Suprapubic skin (tissue), 4 donors: ENCODE data around the gene MYL5.

Experiments
- EP300 ChIP-seq: sonication (generic); formaldehyde crosslinking; IDR thresholded peaks from one replicate; pipeline ENCODE4 v1.6.1; 2017; ENCODE audit warnings: antibody characterized with exemption
- POLR2A ChIP-seq, 2 donors: fragments of 450-650 bp; IDR thresholded peaks; one replicate each; pipeline ENCODE4 v1.6.1; 2017; ENCODE audit warnings: antibody characterized with exemption in 2 of 2, mild to moderate bottlenecking in 2 of 2, moderate library complexity in 2 of 2
- POLR2AphosphoS5 ChIP-seq, 3 donors: sonication (generic); formaldehyde crosslinking; IDR thresholded peaks; one replicate each; pipeline ENCODE4 v1.6.1; 2017; ENCODE audit warnings: antibody characterized with exemption in 3 of 3
- TF ChIP-seq, protein P1 (sequence below), 2 donors: fragments of 200-600 bp in 1 of 2; fragments of 450-650 bp in 1 of 2; sonication (generic) in 1 of 2; IDR thresholded peaks; one replicate each; pipeline ENCODE4 v1.5.1; 2016 to 2019; ENCODE audit warnings: antibody characterized with exemption in 2 of 2, mild to moderate bottlenecking in 1 of 2, moderate library complexity in 1 of 2

DNA sequence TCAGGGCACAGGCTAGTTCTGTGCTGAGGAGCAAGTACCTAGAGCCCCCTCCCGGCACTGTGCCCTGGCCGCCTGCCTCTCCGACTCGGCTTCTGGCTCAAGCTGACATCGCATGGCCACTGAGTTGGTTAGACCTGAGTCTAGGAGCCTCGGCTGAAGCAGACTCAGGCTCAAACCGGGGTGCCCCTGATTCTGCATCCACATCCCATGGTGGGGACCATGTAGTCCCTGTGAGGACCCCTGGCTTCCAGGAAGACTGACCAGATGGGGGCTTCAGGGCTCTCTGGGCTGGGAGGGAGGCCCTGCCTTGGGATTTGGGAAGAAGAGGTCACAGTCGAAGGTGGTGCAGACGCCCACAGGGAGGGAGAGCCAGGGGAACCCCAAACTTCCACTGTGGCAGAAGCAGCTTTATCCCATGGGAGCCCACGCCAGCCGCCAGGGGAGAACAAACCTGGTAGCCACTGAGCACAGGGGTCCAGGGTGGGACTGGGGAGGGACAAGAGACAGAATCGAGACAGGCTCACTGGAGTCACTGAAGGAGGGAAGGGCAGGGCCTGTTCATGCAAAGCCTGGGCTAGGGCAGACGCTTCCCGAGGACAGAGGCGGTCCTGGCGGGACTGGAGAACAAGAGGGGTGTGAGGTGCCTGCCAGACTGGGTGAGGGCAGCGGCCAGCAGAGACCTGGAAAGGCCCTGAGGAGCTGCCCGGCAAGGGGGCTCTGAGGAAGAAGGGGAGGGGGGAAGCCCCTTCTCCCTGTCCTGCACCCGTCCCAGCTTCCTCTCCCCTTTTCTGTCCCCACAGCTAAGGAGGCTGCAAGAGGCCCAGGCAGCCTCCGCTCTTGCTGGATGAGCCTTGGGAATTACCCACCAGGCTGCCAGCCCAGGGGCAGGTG, 47.9 kb upstream of the MYL5 start:
- TF ChIP-seq, protein P1, sequence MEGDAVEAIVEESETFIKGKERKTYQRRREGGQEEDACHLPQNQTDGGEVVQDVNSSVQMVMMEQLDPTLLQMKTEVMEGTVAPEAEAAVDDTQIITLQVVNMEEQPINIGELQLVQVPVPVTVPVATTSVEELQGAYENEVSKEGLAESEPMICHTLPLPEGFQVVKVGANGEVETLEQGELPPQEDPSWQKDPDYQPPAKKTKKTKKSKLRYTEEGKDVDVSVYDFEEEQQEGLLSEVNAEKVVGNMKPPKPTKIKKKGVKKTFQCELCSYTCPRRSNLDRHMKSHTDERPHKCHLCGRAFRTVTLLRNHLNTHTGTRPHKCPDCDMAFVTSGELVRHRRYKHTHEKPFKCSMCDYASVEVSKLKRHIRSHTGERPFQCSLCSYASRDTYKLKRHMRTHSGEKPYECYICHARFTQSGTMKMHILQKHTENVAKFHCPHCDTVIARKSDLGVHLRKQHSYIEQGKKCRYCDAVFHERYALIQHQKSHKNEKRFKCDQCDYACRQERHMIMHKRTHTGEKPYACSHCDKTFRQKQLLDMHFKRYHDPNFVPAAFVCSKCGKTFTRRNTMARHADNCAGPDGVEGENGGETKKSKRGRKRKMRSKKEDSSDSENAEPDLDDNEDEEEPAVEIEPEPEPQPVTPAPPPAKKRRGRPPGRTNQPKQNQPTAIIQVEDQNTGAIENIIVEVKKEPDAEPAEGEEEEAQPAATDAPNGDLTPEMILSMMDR (IDR thresholded peaks at IDR 0.05): no peak
- TF ChIP-seq POLR2AphosphoS5 (IDR thresholded peaks at IDR 0.05) (no peak), POLR2A (IDR thresholded peaks at IDR 0.05) (no peak), EP300 (no peak)
